Activated naive CD8-positive, alpha-beta T cell treated with anti-CD3 and anti-CD28 coated beads for 36 hours (primary cell): ENCODE results near the gene ZDHHC17. TPM values are rescaled to one million over a fixed set of nuclear protein-coding genes. Genes with fewer than 3 reads are reported as not detected.
"Not testable (repeated sequence)": the region's sequence is repeated elsewhere in the genome, so short reads cannot be mapped to it uniquely, and the experiment has no call there.

ENCODE experiments used
- DNase-seq: peaks from one replicate; pipeline ENCODE4 v3.0.0; 2021
- H3K27ac Mint-ChIP-seq: one replicate; pipeline ENCODE4 v1.8.0; 2022; ENCODE audit warnings: mild to moderate bottlenecking, moderate library complexity, mixed read lengths
- H3K27me3 Mint-ChIP-seq: one replicate; pipeline ENCODE4 v1.8.0; 2022; ENCODE audit warnings: mild to moderate bottlenecking, mixed read lengths
- H3K36me3 Mint-ChIP-seq: one replicate; pipeline ENCODE4 v1.8.0; 2021; ENCODE audit warnings: mild to moderate bottlenecking, mixed read lengths
- H3K4me1 Mint-ChIP-seq: one replicate; pipeline ENCODE4 v1.8.0; 2021; ENCODE audit warnings: mixed read lengths
- H3K4me3 Mint-ChIP-seq: one replicate; pipeline ENCODE4 v1.8.0; 2022; ENCODE audit warnings: mild to moderate bottlenecking, moderate library complexity, mixed read lengths
- H3K9me3 Mint-ChIP-seq: one replicate; pipeline ENCODE4 v1.8.0; 2022; ENCODE audit warnings: mixed read lengths
- total RNA-seq, 2 experiments: library from RNA; stranded (reverse); gene quantifications; one replicate each; pipeline ENCODE4 v1.2.3, GENCODE V29; 2021

Gene ZDHHC17, protein sequence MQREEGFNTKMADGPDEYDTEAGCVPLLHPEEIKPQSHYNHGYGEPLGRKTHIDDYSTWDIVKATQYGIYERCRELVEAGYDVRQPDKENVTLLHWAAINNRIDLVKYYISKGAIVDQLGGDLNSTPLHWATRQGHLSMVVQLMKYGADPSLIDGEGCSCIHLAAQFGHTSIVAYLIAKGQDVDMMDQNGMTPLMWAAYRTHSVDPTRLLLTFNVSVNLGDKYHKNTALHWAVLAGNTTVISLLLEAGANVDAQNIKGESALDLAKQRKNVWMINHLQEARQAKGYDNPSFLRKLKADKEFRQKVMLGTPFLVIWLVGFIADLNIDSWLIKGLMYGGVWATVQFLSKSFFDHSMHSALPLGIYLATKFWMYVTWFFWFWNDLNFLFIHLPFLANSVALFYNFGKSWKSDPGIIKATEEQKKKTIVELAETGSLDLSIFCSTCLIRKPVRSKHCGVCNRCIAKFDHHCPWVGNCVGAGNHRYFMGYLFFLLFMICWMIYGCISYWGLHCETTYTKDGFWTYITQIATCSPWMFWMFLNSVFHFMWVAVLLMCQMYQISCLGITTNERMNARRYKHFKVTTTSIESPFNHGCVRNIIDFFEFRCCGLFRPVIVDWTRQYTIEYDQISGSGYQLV
- 10 to 100 TPM; 17.2 to 19.2 TPM for total RNA-seq

DNA sequence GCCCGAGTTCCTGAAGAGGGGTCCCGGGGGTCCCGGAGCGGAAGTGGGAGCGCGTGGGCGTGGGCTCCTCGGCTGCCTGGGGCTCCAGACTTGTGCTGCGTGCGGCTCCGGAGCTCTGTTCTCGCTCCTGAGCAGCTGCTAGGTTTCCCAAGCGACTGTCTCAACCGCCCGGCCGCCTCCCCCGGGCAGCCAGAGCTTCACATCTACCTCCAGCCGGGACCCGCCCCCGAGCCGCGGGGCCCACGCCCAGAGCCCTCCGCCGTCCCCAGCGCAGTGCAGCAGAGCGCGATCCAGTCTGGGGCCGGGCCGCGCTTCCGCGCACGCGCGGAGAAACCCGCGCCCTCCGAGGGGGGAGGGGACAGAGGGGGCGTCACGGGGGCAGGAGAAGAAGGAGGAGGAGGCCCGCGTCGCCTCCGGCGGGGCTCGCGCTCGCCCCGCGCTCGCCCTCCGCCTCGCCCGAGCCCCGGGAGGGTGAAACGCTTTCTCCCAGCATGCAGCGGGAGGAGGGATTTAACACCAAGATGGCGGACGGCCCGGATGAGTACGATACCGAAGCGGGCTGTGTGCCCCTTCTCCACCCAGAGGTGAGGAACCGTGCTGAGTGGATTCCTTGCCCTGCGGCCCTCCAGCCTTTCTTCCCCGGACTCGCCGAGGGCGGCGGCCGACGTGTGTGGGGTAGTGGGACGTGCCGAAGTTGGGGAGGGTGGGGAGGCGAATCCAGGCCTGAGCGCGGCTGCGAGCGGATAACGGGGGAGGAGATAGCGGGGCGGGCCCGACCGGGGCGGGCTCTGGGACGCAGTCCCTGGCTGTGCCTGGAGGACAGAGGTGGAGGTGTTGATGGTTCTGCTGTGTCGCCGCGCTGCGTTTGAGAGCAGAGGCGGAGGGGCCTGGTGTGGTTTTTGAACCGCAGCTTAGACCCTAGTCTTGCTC lies at the start of gene ZDHHC17:
Gene ZDHHC17, plus strand, starts transcription at position 370 of the 930 bp plus-strand sequence. Its CDS starts 122 bp downstream, at position 492.
- H3K4me1 Mint-ChIP-seq: peaks cover 32% of the 10 kb centered on the region
- H3K36me3 Mint-ChIP-seq: peaks cover 4% of the 10 kb centered on the region
- H3K27ac Mint-ChIP-seq: peak within 1 kb of the TSS; percentile 93
- no peaks in the 10 kb centered on the region for H3K27me3 Mint-ChIP-seq
- H3K9me3 Mint-ChIP-seq: no peaks in the 10 kb centered on the region
- H3K4me3 Mint-ChIP-seq: peak within 1 kb of the TSS; percentile 98
- peak; percentile 94 for DNase-seq

GRCh38 chr12:76714415-76714814 lies 49.5 kb upstream of the ZDHHC17 start:
- no peak for DNase-seq
- H3K4me1 Mint-ChIP-seq: no peaks in the 10 kb centered on the region
- H3K4me3 Mint-ChIP-seq: no peak overlapping the region
- H3K9me3 Mint-ChIP-seq: no peaks in the 10 kb centered on the region
- H3K27ac Mint-ChIP-seq: no peak overlapping the region
- no peaks in the 10 kb centered on the region for H3K27me3 Mint-ChIP-seq
- H3K36me3 Mint-ChIP-seq: no peaks in the 10 kb centered on the region

DNA sequence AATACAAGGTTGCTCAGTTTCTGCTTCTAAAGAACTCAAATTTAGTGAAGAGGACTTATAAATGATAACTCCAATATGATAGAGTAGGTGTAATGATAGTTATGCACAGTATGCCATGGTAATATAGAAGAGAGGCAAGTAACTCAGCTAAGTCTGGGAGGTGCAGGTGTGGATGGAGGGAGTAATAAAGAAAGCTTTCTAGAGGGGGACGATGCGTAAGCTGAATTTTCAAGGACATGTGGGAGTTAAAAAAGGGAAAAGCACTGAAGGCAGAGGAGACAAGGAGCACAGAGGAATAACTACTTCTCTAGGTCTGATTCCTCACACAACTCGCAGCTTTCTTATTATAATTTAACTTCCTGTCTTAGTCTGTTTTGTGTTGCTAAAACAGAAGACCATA lies 49.1 kb upstream of the ZDHHC17 start:
- no peaks in the 10 kb centered on the region for H3K4me1 Mint-ChIP-seq

DNA sequence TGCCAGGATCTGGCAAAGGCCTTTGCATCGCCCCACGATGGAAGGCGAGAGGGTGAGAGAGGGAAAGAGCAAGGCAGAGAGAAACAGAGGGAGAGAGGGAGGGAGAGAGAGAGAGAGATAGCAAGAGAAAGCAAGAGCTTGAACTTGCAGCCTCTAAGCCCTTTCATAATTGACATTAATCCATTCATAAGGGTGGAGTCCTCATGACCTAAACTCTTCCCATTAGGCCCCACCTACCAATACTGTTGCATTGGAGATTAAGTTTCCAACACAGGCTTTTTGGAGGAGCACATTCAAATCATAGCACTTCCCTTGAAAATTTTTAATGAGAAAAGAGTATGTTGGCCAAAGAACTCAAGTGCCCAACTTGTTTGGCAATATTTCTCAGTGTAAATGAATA lies 48.6 kb upstream of the ZDHHC17 start:
- H3K27me3 Mint-ChIP-seq: no peaks in the 10 kb centered on the region
- no peaks in the 10 kb centered on the region for H3K36me3 Mint-ChIP-seq
- H3K4me3 Mint-ChIP-seq: no peak overlapping the region
- H3K27ac Mint-ChIP-seq: no peak overlapping the region
- no peaks in the 10 kb centered on the region for H3K9me3 Mint-ChIP-seq
- no peak for DNase-seq
- no peaks in the 10 kb centered on the region for H3K4me1 Mint-ChIP-seq

More for the DNA sequence above, 49.1 kb upstream of the ZDHHC17 start:
- Mint-ChIP-seq H3K27me3 (no peaks in the 10 kb centered on the region), H3K9me3 (no peaks in the 10 kb centered on the region), H3K4me3 (no peak overlapping the region), H3K36me3 (no peaks in the 10 kb centered on the region), H3K27ac (no peak overlapping the region)
- DNase-seq: no peak

- Mint-ChIP-seq H3K27ac (no peak overlapping the region), H3K4me3 (no peak overlapping the region), H3K9me3 (no peaks in the 10 kb centered on the region), H3K27me3 (no peaks in the 10 kb centered on the region), H3K36me3 (no peaks in the 10 kb centered on the region), H3K4me1 (no peaks in the 10 kb centered on the region)
- no peak for DNase-seq
Measured at GRCh38 chr12:76717314-76717713, 46.6 kb upstream of the ZDHHC17 start.

- H3K4me1 Mint-ChIP-seq: no peaks in the 10 kb centered on the region
- H3K36me3 Mint-ChIP-seq: no peaks in the 10 kb centered on the region
- no peak for DNase-seq
- H3K4me3 Mint-ChIP-seq: no peak overlapping the region
- no peaks in the 10 kb centered on the region for H3K27me3 Mint-ChIP-seq
- no peaks in the 10 kb centered on the region for H3K9me3 Mint-ChIP-seq
- no peak overlapping the region for H3K27ac Mint-ChIP-seq
Measured at GRCh38 chr12:76719171-76720041, 44.5 kb upstream of the ZDHHC17 start.

GRCh38 chr12:76720068-76720467 lies 43.8 kb upstream of the ZDHHC17 start:
- Mint-ChIP-seq H3K27me3 (no peaks in the 10 kb centered on the region), H3K4me1 (no peaks in the 10 kb centered on the region), H3K9me3 (no peaks in the 10 kb centered on the region), H3K4me3 (no peak overlapping the region), H3K36me3 (no peaks in the 10 kb centered on the region), H3K27ac (no peak overlapping the region)
- no peak for DNase-seq

GRCh38 chr12:76726626-76727025 lies 37.3 kb upstream of the ZDHHC17 start:
- H3K4me1 Mint-ChIP-seq: no peaks in the 10 kb centered on the region
- no peaks in the 10 kb centered on the region for H3K27me3 Mint-ChIP-seq
- no peak overlapping the region for H3K27ac Mint-ChIP-seq
- DNase-seq: no peak
- H3K36me3 Mint-ChIP-seq: no peaks in the 10 kb centered on the region
- no peak overlapping the region for H3K4me3 Mint-ChIP-seq
- H3K9me3 Mint-ChIP-seq: no peaks in the 10 kb centered on the region

DNA sequence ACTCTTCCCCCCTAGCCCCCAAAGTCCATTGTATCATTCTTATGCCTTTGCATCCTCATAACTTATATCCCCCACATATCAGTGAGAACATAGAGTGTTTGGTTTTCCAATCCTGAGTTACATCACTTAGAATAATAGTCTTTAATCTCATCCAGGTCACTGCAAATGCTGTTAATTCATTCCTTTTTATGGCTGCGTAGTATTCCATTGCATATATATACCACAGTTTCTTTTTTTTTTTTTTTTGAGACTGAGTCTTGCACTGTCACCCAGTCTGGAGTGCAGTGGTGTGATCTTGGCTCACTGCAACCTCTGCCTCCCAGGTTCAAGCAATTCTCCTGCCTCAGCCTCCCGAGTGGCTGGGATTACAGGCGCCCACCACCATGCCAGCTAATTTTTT lies 31.7 kb upstream of the ZDHHC17 start:
- not testable (repeated sequence) for H3K4me3 Mint-ChIP-seq, DNase-seq, H3K27me3 Mint-ChIP-seq

GRCh38 chr12:76737689-76738088 lies 26.2 kb upstream of the ZDHHC17 start:
- not testable (repeated sequence) for H3K27ac Mint-ChIP-seq, DNase-seq, H3K4me3 Mint-ChIP-seq, H3K4me1 Mint-ChIP-seq, H3K27me3 Mint-ChIP-seq
- Mint-ChIP-seq H3K36me3 (peaks cover 15% of the 10 kb centered on the region), H3K9me3 (peaks cover 28% of the 10 kb centered on the region)

More for the DNA sequence above, 31.7 kb upstream of the ZDHHC17 start:
- H3K4me1 Mint-ChIP-seq, H3K36me3 Mint-ChIP-seq, H3K27ac Mint-ChIP-seq: not testable (repeated sequence)
- H3K9me3 Mint-ChIP-seq: peaks cover 18% of the 10 kb centered on the region

- Mint-ChIP-seq H3K4me3 (no peak overlapping the region), H3K4me1 (no peaks in the 10 kb centered on the region), H3K9me3 (peaks cover 19% of the 10 kb centered on the region), H3K36me3 (peaks cover 12% of the 10 kb centered on the region), H3K27me3 (no peaks in the 10 kb centered on the region), H3K27ac (no peak overlapping the region)
- no peak for DNase-seq
Measured at GRCh38 chr12:76738824-76739579, 24.9 kb upstream of the ZDHHC17 start.

- H3K36me3 Mint-ChIP-seq: peaks cover 12% of the 10 kb centered on the region
- DNase-seq: no peak
- H3K9me3 Mint-ChIP-seq: peaks cover 18% of the 10 kb centered on the region
- no peak overlapping the region for H3K4me3 Mint-ChIP-seq
- no peaks in the 10 kb centered on the region for H3K27me3 Mint-ChIP-seq
- no peak overlapping the region for H3K27ac Mint-ChIP-seq
- H3K4me1 Mint-ChIP-seq: no peaks in the 10 kb centered on the region
Measured at GRCh38 chr12:76739896-76740295, 24.0 kb upstream of the ZDHHC17 start.

- no peak for DNase-seq
- Mint-ChIP-seq H3K27ac (no peak overlapping the region), H3K36me3 (peaks cover 12% of the 10 kb centered on the region), H3K4me1 (no peaks in the 10 kb centered on the region), H3K9me3 (peaks cover 18% of the 10 kb centered on the region), H3K27me3 (no peaks in the 10 kb centered on the region), H3K4me3 (no peak overlapping the region)
Measured at GRCh38 chr12:76740501-76740900, 23.4 kb upstream of the ZDHHC17 start.

DNA sequence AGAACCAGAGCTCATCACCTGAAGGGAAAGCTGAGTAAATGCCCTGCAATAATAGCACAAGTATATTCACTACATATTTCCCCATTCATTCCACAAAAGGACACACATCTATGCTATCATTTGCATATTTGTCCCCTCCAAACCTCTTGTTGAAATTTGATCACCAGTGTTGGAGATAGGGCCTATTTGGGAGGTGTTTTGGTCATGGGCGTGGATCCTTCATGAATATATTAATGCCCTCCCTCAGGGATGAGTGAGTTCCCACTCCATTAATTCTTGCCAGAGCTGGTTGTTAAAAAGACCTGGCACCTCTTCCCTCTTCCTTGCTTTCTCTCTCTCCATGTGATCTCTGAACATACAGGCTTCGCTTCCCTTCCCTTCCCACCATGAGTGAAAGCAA lies 18.6 kb upstream of the ZDHHC17 start:
- no peak overlapping the region for H3K4me3 Mint-ChIP-seq
- no peaks in the 10 kb centered on the region for H3K36me3 Mint-ChIP-seq

More for the DNA sequence above, 18.6 kb upstream of the ZDHHC17 start:
- Mint-ChIP-seq H3K27ac (no peak overlapping the region), H3K27me3 (no peaks in the 10 kb centered on the region), H3K9me3 (no peaks in the 10 kb centered on the region), H3K4me1 (no peaks in the 10 kb centered on the region)
- no peak for DNase-seq
